Cardiac ventricle fibroblast (primary cell): Measurements from ENCODE around the gene FAM149B1. TPM values are rescaled to one million over a fixed set of nuclear protein-coding genes. Genes with fewer than 3 reads are reported as not detected.

ENCODE experiments used
- total RNA-seq: library from RNA; depleted of rRNA; stranded (reverse); fragments of >200 nt; gene quantifications from 2 replicates; pipeline ENCODE4 v1.2.3, GENCODE V29; 2015

The FAM149B1 gene
- total RNA-seq = 12.2 and 13.2 TPM in 2 replicates

GRCh38 chr10:73167783-73168464 is at the start of gene FAM149B1, which contains the start of gene ECD:
Gene FAM149B1 (plus strand): TSS chr10:73168119. CDS start chr10:73168340, 221 bp downstream.
Gene ECD (minus strand): TSS chr10:73168008. CDS start chr10:73163937, 4,071 bp downstream.

GRCh38 chr10:73246646-73247508 is 79.0 kb downstream of the FAM149B1 start, which contains the start of gene DNAJC9:
Gene DNAJC9 (minus strand): TSS chr10:73247255. CDS start chr10:73247189, 66 bp downstream.

GRCh38 chr10:73252445-73253224 is 84.7 kb downstream of the FAM149B1 start, which contains the start of gene MRPS16:
Gene MRPS16 (minus strand): TSS chr10:73252644. CDS start chr10:73252482, 162 bp downstream.

Other genes with a start within 250 kb of the FAM149B1 start
- not detected in 2 replicates for gene PLA2G12B, start 213.3 kb upstream of the FAM149B1 start, total RNA-seq
- 153 and 163 TPM in 2 replicates for gene P4HA1, start 71.3 kb upstream of the FAM149B1 start, total RNA-seq
- gene NUDT13, start 57.7 kb upstream of the FAM149B1 start, total RNA-seq = 1.0 and 1.7 TPM in 2 replicates
- gene ECD, start 111 bp upstream of the FAM149B1 start, total RNA-seq = 19.3 and 22.0 TPM in 2 replicates
- 7.1 and 7.7 TPM in 2 replicates for gene DNAJC9, start 79.1 kb downstream of the FAM149B1 start, total RNA-seq
- gene MRPS16, start 84.5 kb downstream of the FAM149B1 start, total RNA-seq = 26.1 and 31.6 TPM in 2 replicates
- 0.50 and 1.2 TPM in 2 replicates for gene CFAP70, start 190.7 kb downstream of the FAM149B1 start, total RNA-seq
- gene ANXA7, start 245.9 kb downstream of the FAM149B1 start, total RNA-seq = 55.0 and 56.0 TPM in 2 replicates